ENCODE results near the gene FOXK1. TPM values are rescaled to one million over a fixed set of nuclear protein-coding genes. Genes with fewer than 3 reads are reported as not detected.

The FOXK1 gene
- polyA plus RNA-seq, 3 donors: 11.1 to 14.4 (median 11.9) TPM

- DNase-seq (ENCODE audit: low read depth in 3 of 3, low spot score in 2 of 3): no peak
Measured at GRCh38 chr7:4694305-4694704, 12.2 kb downstream of the FOXK1 start.

- no peak for DNase-seq (ENCODE audit: low read depth in 3 of 3, low spot score in 2 of 3)
Measured at GRCh38 chr7:4698707-4699275, 16.7 kb downstream of the FOXK1 start.

GRCh38 chr7:4699841-4700240 is 17.7 kb downstream of the FOXK1 start:
- no peak for DNase-seq (ENCODE audit: low read depth in 3 of 3, low spot score in 2 of 3)

- no peak for DNase-seq (ENCODE audit: low read depth in 3 of 3, low spot score in 2 of 3)
Measured at GRCh38 chr7:4700577-4701235, 18.6 kb downstream of the FOXK1 start.

GRCh38 chr7:4702961-4703512 is 20.9 kb downstream of the FOXK1 start:
- DNase-seq (ENCODE audit: low read depth in 3 of 3, low spot score in 2 of 3): no peak

GRCh38 chr7:4703532-4703931 is 21.4 kb downstream of the FOXK1 start:
- DNase-seq (ENCODE audit: low read depth in 3 of 3, low spot score in 2 of 3): no peak

GRCh38 chr7:4706384-4707216 is 24.5 kb downstream of the FOXK1 start:
- no peak for DNase-seq (ENCODE audit: low read depth in 3 of 3, low spot score in 2 of 3)

GRCh38 chr7:4707217-4707741 is 25.2 kb downstream of the FOXK1 start:
- DNase-seq (ENCODE audit: low read depth in 3 of 3, low spot score in 2 of 3): peak in 1 of 3 donors; percentile 47

- no peak for DNase-seq (ENCODE audit: low read depth in 3 of 3, low spot score in 2 of 3)
Measured at GRCh38 chr7:4707980-4708411, 25.9 kb downstream of the FOXK1 start.

- DNase-seq (ENCODE audit: low read depth in 3 of 3, low spot score in 2 of 3): no peak
Measured at GRCh38 chr7:4709187-4709586, 27.1 kb downstream of the FOXK1 start.

GRCh38 chr7:4711093-4711492 is 29.0 kb downstream of the FOXK1 start:
- DNase-seq (ENCODE audit: low read depth in 3 of 3, low spot score in 2 of 3): no peak

GRCh38 chr7:4711634-4712033 is 29.5 kb downstream of the FOXK1 start:
- no peak for DNase-seq (ENCODE audit: low read depth in 3 of 3, low spot score in 2 of 3)

- no peak for DNase-seq (ENCODE audit: low read depth in 3 of 3, low spot score in 2 of 3)
Measured at GRCh38 chr7:4712281-4713182, 30.4 kb downstream of the FOXK1 start.

- no peak for DNase-seq (ENCODE audit: low read depth in 3 of 3, low spot score in 2 of 3)
Measured at GRCh38 chr7:4713183-4713784, 31.2 kb downstream of the FOXK1 start.

- DNase-seq (ENCODE audit: low read depth in 3 of 3, low spot score in 2 of 3): no peak
Measured at GRCh38 chr7:4714161-4714700, 32.1 kb downstream of the FOXK1 start.

- no peak for DNase-seq (ENCODE audit: low read depth in 3 of 3, low spot score in 2 of 3)
Measured at GRCh38 chr7:4714767-4715409, 32.8 kb downstream of the FOXK1 start.

- DNase-seq (ENCODE audit: low read depth in 3 of 3, low spot score in 2 of 3): no peak
Measured at GRCh38 chr7:4715410-4715776, 33.3 kb downstream of the FOXK1 start.

- DNase-seq (ENCODE audit: low read depth in 3 of 3, low spot score in 2 of 3): no peak
Measured at GRCh38 chr7:4716946-4717795, 35.1 kb downstream of the FOXK1 start.
